ENCODE data around the gene SLC40A1. TPM values are rescaled to one million over a fixed set of nuclear protein-coding genes. Genes with fewer than 3 reads are reported as not detected.

The SLC40A1 gene
- total and polyA plus RNA-seq, 12 donors: 84.1 to 3,561 (median 883) TPM

DNA sequence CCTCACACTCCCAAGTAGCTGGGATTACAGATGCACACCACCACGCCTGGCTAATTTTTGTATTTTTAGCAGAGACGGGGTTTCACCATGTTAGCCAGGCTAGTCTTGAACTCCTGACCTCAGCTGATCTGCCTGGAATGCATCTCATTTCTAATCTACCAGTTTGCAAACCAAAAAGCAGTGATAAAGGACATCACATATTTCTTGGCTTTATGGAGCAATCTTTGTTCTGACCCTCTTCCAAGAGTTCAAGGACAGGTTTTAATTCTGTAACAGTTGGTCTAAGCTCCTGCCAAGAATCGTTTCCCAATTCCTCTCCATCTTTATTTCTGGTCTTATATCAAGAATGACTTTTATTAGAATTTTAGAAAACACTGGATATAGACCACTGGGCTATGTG lies 67.7 kb downstream of the SLC40A1 start:
- intact Hi-C loops (cut with DNase I): no loop called here
- Histone ChIP-seq H3K4me3 (no peak overlapping the region), H3K4me1 (replicated peaks in 1 of 2) (peaks cover 0 to 56% of the 10 kb centered on the region in 2 donors), H3K36me3 (replicated peaks in 1 of 2) (no peaks in the 10 kb centered on the region), H3K9me3 (replicated peaks in 1 of 3) (no peaks in the 10 kb centered on the region), H3K27ac (peak overlapping the region in 2 of 5 donors; percentile 1 to 6), H3K27me3 (no peaks in the 10 kb centered on the region)
- no peak for TF ChIP-seq POLR2A (IDR thresholded peaks at IDR 0.05)
- TF ChIP-seq, protein P1, sequence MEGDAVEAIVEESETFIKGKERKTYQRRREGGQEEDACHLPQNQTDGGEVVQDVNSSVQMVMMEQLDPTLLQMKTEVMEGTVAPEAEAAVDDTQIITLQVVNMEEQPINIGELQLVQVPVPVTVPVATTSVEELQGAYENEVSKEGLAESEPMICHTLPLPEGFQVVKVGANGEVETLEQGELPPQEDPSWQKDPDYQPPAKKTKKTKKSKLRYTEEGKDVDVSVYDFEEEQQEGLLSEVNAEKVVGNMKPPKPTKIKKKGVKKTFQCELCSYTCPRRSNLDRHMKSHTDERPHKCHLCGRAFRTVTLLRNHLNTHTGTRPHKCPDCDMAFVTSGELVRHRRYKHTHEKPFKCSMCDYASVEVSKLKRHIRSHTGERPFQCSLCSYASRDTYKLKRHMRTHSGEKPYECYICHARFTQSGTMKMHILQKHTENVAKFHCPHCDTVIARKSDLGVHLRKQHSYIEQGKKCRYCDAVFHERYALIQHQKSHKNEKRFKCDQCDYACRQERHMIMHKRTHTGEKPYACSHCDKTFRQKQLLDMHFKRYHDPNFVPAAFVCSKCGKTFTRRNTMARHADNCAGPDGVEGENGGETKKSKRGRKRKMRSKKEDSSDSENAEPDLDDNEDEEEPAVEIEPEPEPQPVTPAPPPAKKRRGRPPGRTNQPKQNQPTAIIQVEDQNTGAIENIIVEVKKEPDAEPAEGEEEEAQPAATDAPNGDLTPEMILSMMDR (IDR thresholded peaks at IDR 0.05): no peak
- 27 to 29% (median 28%) methylated on average over 3 of the region's 3 CpGs for WGBS, 4 donors
- peak in 6 of 7 donors; percentile 24 to 65 (median 56) for DNase-seq

DNA sequence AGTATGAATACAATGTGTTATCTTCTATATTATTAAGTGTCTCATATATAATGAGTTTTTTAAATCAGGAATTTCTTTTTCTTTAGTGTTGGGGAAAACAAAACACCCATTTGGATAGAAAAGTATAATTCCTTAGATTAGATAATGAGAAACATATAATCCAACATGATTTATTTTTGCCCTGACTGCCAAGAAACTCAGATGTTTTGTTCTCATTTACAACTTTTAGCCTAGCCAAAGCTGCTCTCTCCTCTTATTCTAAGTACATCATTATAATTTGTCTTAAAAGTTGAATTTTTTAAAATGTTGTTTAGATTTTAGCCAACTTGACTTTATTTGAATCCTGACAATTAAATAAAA lies 68.6 kb downstream of the SLC40A1 start:
- intact Hi-C loops (cut with DNase I): no loop called here
- no peak for TF ChIP-seq POLR2A (IDR thresholded peaks at IDR 0.05)
- TF ChIP-seq, protein P1 (IDR thresholded peaks at IDR 0.05): no peak
- H3K36me3 ChIP-seq (replicated peaks in 1 of 2): no peaks in the 10 kb centered on the region
- no peak for DNase-seq
- peaks cover 2 to 52% of the 10 kb centered on the region in 2 donors for H3K4me1 ChIP-seq (replicated peaks in 1 of 2)
- no peaks in the 10 kb centered on the region for H3K9me3 ChIP-seq (replicated peaks in 1 of 3)
- no peak overlapping the region for H3K27ac ChIP-seq
- no peak overlapping the region for H3K4me3 ChIP-seq
- no peaks in the 10 kb centered on the region for H3K27me3 ChIP-seq

DNA sequence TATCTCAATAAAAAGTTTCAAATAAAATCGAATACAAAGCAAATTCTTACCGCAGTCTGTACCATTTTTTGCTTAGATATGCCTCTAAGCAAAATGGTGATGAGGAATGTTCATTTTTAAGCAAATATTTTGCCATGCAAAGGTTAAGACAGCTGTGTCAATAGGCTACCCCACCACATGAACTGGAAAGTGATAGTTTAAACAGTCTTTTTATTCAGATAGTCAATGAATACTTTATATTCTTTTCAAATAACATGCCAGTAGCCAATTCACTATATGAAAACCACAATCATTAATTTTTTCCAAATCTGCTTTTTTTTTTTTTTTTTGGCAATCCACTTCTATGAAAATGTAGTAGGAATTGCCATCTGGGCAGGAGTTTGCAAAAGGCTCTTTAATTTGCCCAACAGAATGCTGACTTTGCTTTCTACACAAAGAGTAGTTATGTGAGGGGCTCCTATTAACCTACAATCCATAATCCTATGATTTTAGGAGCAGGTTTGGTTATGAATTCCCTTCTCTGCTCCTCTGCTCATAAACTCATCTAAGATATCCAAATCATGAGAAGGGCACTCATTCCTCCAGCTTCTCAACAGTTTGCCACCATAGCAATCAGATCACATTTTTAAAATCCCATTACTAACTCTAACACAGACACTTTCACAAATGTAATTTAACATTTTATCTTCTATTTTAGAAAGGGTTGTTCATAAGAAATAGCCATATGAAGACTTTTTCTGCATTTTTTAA lies 69.2 kb downstream of the SLC40A1 start:
- H3K4me1 ChIP-seq (replicated peaks in 1 of 2): peaks cover 8 to 52% of the 10 kb centered on the region in 2 donors
- TF ChIP-seq POLR2A (IDR thresholded peaks at IDR 0.05): no peak
- TF ChIP-seq, protein P1 (IDR thresholded peaks at IDR 0.05): no peak
- 82 to 96% (median 90%) methylated on average over 2 of the region's 2 CpGs for WGBS, 4 donors
- intact Hi-C loops (cut with DNase I): no loop called here
- H3K27ac ChIP-seq: no peak overlapping the region
- no peaks in the 10 kb centered on the region for H3K36me3 ChIP-seq (replicated peaks in 1 of 2)
- no peaks in the 10 kb centered on the region for H3K27me3 ChIP-seq
- no peak overlapping the region for H3K4me3 ChIP-seq
- H3K9me3 ChIP-seq (replicated peaks in 1 of 3): no peaks in the 10 kb centered on the region
- DNase-seq: no peak

Other genes with a start within 250 kb of the SLC40A1 start
- 10 to 100 TPM; 23.7 to 73.9 (median 38.3) TPM for gene WDR75, start 139.3 kb downstream of the SLC40A1 start, total RNA-seq
- 10 to 100 TPM; 30.1 to 51.3 (median 45.7) TPM for gene WDR75, start 139.3 kb downstream of the SLC40A1 start, polyA plus RNA-seq
- 10 to 100 TPM; 27.5 to 64.1 (median 43.1) TPM for gene ASNSD1, start 80.7 kb upstream of the SLC40A1 start, total RNA-seq
- 100 to 1,000 TPM in 1 of 3 donors, 10 to 100 TPM in 2; 29.3 to 101 (median 38.2) TPM for gene ASNSD1, start 80.7 kb upstream of the SLC40A1 start, polyA plus RNA-seq
- gene ANKAR, start 93.9 kb upstream of the SLC40A1 start, total RNA-seq: 10 to 100 TPM in 4 of 9 donors, 1 to 10 TPM in 5; 4.2 to 17.2 (median 6.1) TPM
- gene ANKAR, start 93.9 kb upstream of the SLC40A1 start, polyA plus RNA-seq: 1 to 10 TPM; 2.4 to 8.2 (median 2.6) TPM
- 10 to 100 TPM in 8 of 9 donors, 1 to 10 TPM in 1; 6.9 to 23.1 (median 14.6) TPM for gene OSGEPL1, start 182.0 kb upstream of the SLC40A1 start, total RNA-seq
- gene OSGEPL1, start 182.0 kb upstream of the SLC40A1 start, polyA plus RNA-seq: 10 to 100 TPM in 1 of 3 donors, 1 to 10 TPM in 2; 6.3 to 13.6 (median 7.2) TPM
- 100 to 1,000 TPM in 1 of 9 donors, 10 to 100 TPM in 8; 34.7 to 144 (median 49.7) TPM for gene ORMDL1, start 203.6 kb upstream of the SLC40A1 start, total RNA-seq
- gene ORMDL1, start 203.6 kb upstream of the SLC40A1 start, polyA plus RNA-seq: 100 to 1,000 TPM in 2 of 3 donors, 10 to 100 TPM in 1; 80.1 to 272 (median 169) TPM
- 10 to 100 TPM in 7 of 9 donors, 1 to 10 TPM in 2; 8.0 to 26.5 (median 19.2) TPM for gene PMS1, start 203.7 kb upstream of the SLC40A1 start, total RNA-seq
- gene PMS1, start 203.7 kb upstream of the SLC40A1 start, polyA plus RNA-seq: 10 to 100 TPM; 13.2 to 32.7 (median 14.2) TPM